ENCODE data around the gene SLC17A2.

SLC17A2 gene

GRCh38 chr6:25896252-25896651 lies 34.2 kb downstream of the SLC17A2 start (continued):
- TF ChIP-seq ZNF558 (tag by site-specific recombination; IDR thresholded peaks at IDR 0.05) (no peak), ZNF19 (tag by site-specific recombination; IDR thresholded peaks at IDR 0.05; ENCODE audit: low read depth) (no peak), SETDB1 (IDR thresholded peaks at IDR 0.05; ENCODE audit: insufficient read length, low read length) (no peak), ZNF174 (tag by site-specific recombination; IDR thresholded peaks at IDR 0.05) (no peak), GLI4 (tag by site-specific recombination; IDR thresholded peaks at IDR 0.05) (no peak), ZBTB11 (tag by site-specific recombination; conservative IDR thresholded peaks at IDR 0.05; ENCODE audit: low read depth) (no peak), ZNF473 (tag by site-specific recombination; IDR thresholded peaks at IDR 0.05) (no peak), ZNF837 (tag by site-specific recombination; IDR thresholded peaks at IDR 0.05) (no peak), ZBTB17 (tag by site-specific recombination; IDR thresholded peaks at IDR 0.05) (no peak)

GRCh38 chr6:25895771-25896170 lies 34.7 kb downstream of the SLC17A2 start:
- no peak for TF ChIP-seq OSR2 (tag by site-specific recombination; IDR thresholded peaks at IDR 0.05)
- TF ChIP-seq ZNF426 (tag by site-specific recombination; IDR thresholded peaks at IDR 0.05), result no peak
- TF ChIP-seq ZNF704 (tag by site-specific recombination; IDR thresholded peaks at IDR 0.05), result no peak
- TF ChIP-seq GLIS1 (tag by site-specific recombination; IDR thresholded peaks at IDR 0.05), result no peak
- no peak for TF ChIP-seq ZNF184 (tag by site-specific recombination; IDR thresholded peaks at IDR 0.05)
- TF ChIP-seq PRDM10 (tag by site-specific recombination; IDR thresholded peaks at IDR 0.05), result no peak
- no peak for TF ChIP-seq ZNF513 (tag by site-specific recombination; IDR thresholded peaks at IDR 0.05)
- TF ChIP-seq SETDB1 (IDR thresholded peaks at IDR 0.05; ENCODE audit: insufficient read length, low read length), result no peak
- no peak for TF ChIP-seq ZNF514 (tag by site-specific recombination; IDR thresholded peaks at IDR 0.05)
- no peak for TF ChIP-seq ZNF202 (tag by site-specific recombination; IDR thresholded peaks at IDR 0.05; ENCODE audit: borderline replicate concordance)
- TF ChIP-seq ZFHX2 (tag by site-specific recombination; conservative IDR thresholded peaks at IDR 0.05), result no peak
- no peak for TF ChIP-seq ZNF221 (tag by site-specific recombination; IDR thresholded peaks at IDR 0.05; ENCODE audit: borderline replicate concordance)
- CTCF ChIA-PET, result interaction anchor here (0.5 to 2.7 kb wide), 7 partner anchors 15 to 825 kb away, joined by 3 to 8 read pairs (median 3); no protein-coding TSS in a partner anchor

More at GRCh38 chr6:25895771-25896170, 34.7 kb downstream of the SLC17A2 start:
- Histone ChIP-seq H3K36me3 (ENCODE audit: control insufficient read depth in 2 of 2, insufficient read depth in 1 of 2, low read length in 2 of 2) (no peaks in the 10 kb centered on the region), H3K9me3 (ENCODE audit: control insufficient read depth, insufficient read depth, low read depth, low read length) (no peaks in the 10 kb centered on the region), H3K4me3 (ENCODE audit: low read depth, low read length) (no peak overlapping the region), H3K27ac (ENCODE audit: extremely low read depth, low read depth, low read length) (no peak overlapping the region), H3K4me1 (ENCODE audit: control insufficient read depth, insufficient read depth, low read length) (no peaks in the 10 kb centered on the region)
- POLR2A ChIA-PET, result no interaction called here
